Epithelial cell of prostate (primary cell): ENCODE measurements around the gene CRIM1.
"Not testable (repeated sequence)": the region's sequence is repeated elsewhere in the genome, so short reads cannot be mapped to it uniquely, and the experiment has no call there.

Experiments
- DNase-seq: peaks from one replicate; pipeline ENCODE4 v3.0.0-alpha.2; 2011; ENCODE audit warnings: low read depth, low spot score
- H3K27ac ChIP-seq: fragments of 450-650 bp; 2 replicates; pipeline ENCODE4 v1.5.1; 2017; ENCODE audit warnings: mild to moderate bottlenecking

Gene CRIM1

GRCh38 chr2:36351736-36352349, 3.7 kb upstream of the CRIM1 start:
- no peak for DNase-seq
- H3K27ac ChIP-seq: no peak overlapping the region

GRCh38 chr2:36352701-36353100, 2.9 kb upstream of the CRIM1 start:
- peak overlapping the region; percentile 50 for H3K27ac ChIP-seq
- DNase-seq: peak; percentile 66

- DNase-seq: no peak
- H3K27ac ChIP-seq: peak overlapping the region; percentile 88
These were observed 797 bp upstream of the CRIM1 start for GRCh38 chr2:36354811-36355150.

- peak overlapping the region; percentile 88 for H3K27ac ChIP-seq
These were observed 316 bp downstream of the CRIM1 start for GRCh38 chr2:36355890-36356297.

GRCh38 chr2:36356298-36356989, 866 bp downstream of the CRIM1 start:
- no peak for DNase-seq
- H3K27ac ChIP-seq: peak overlapping the region; percentile 88

More at GRCh38 chr2:36355890-36356297, 316 bp downstream of the CRIM1 start:
- no peak for DNase-seq

- H3K27ac ChIP-seq: peak overlapping the region; percentile 88
These were observed 1.6 kb downstream of the CRIM1 start for GRCh38 chr2:36356990-36357846.

GRCh38 chr2:36357847-36358659, 2.5 kb downstream of the CRIM1 start:
- peak overlapping the region; percentile 88 for H3K27ac ChIP-seq
- no peak for DNase-seq

More at GRCh38 chr2:36356990-36357846, 1.6 kb downstream of the CRIM1 start:
- DNase-seq: no peak

GRCh38 chr2:36359067-36359466, 3.5 kb downstream of the CRIM1 start:
- H3K27ac ChIP-seq: peak overlapping the region; percentile 88
- DNase-seq: no peak

GRCh38 chr2:36360063-36360462, 4.5 kb downstream of the CRIM1 start:
- DNase-seq: no peak
- H3K27ac ChIP-seq: peak overlapping the region; percentile 88

- H3K27ac ChIP-seq: peak overlapping the region; percentile 88
- no peak for DNase-seq
These were observed 5.3 kb downstream of the CRIM1 start for GRCh38 chr2:36360834-36361233.

- DNase-seq: no peak
- peak overlapping the region; percentile 88 for H3K27ac ChIP-seq
These were observed 5.8 kb downstream of the CRIM1 start for GRCh38 chr2:36361396-36361795.

GRCh38 chr2:36362291-36362690, 6.7 kb downstream of the CRIM1 start:
- H3K27ac ChIP-seq: peak overlapping the region; percentile 88
- no peak for DNase-seq

- not testable (repeated sequence) for DNase-seq
- H3K27ac ChIP-seq: peak overlapping the region; percentile 88
These were observed 7.5 kb downstream of the CRIM1 start for GRCh38 chr2:36363085-36363484.

GRCh38 chr2:36366491-36367120, 11.0 kb downstream of the CRIM1 start:
- H3K27ac ChIP-seq: peak overlapping the region; percentile 90
- DNase-seq: no peak

- peak overlapping the region; percentile 90 for H3K27ac ChIP-seq
- no peak for DNase-seq
These were observed 11.9 kb downstream of the CRIM1 start for GRCh38 chr2:36367486-36367885.

- DNase-seq: no peak
- H3K27ac ChIP-seq: peak overlapping the region; percentile 90
These were observed 12.3 kb downstream of the CRIM1 start for GRCh38 chr2:36367895-36368353.

- peak overlapping the region; percentile 90 for H3K27ac ChIP-seq
- DNase-seq: no peak
These were observed 12.9 kb downstream of the CRIM1 start for GRCh38 chr2:36368438-36368837.

GRCh38 chr2:36369163-36369562, 13.6 kb downstream of the CRIM1 start:
- H3K27ac ChIP-seq: peak overlapping the region; percentile 90
- DNase-seq: no peak

GRCh38 chr2:36369716-36370115, 14.1 kb downstream of the CRIM1 start:
- peak overlapping the region; percentile 90 for H3K27ac ChIP-seq
- no peak for DNase-seq

- H3K27ac ChIP-seq: peak overlapping the region; percentile 90
- DNase-seq: no peak
These were observed 14.7 kb downstream of the CRIM1 start for GRCh38 chr2:36370281-36370680.
